Measurements from ENCODE around the gene SAMD4A. TPM values are rescaled to one million over a fixed set of nuclear protein-coding genes. Genes with fewer than 3 reads are reported as not detected.

Gene SAMD4A
- total RNA-seq, 1 donor from 2014 or later, result 66.0 TPM

GRCh38 chr14:54574528-54574927 is 7.6 kb downstream of the SAMD4A start:
- TF ChIP-seq CTCF (IDR thresholded peaks at IDR 0.05), result no peak
- H3K27me3 ChIP-seq, result no peaks in the 10 kb centered on the region
- no peak for DNase-seq (ENCODE audit: low spot score in 2 of 2)
- H3K4me3 ChIP-seq, result peak overlapping the region in 1 of 2 donors; percentile 25
- peak overlapping the region in 1 of 2 donors; percentile 56 for H3K27ac ChIP-seq
- H3K36me3 ChIP-seq, result peaks cover 0 to 8% of the 10 kb centered on the region in 2 donors
- peaks cover 0 to 4% of the 10 kb centered on the region in 2 donors for H3K9me3 ChIP-seq
- H3K4me1 ChIP-seq, result peaks cover 7 to 66% of the 10 kb centered on the region in 2 donors
- intact Hi-C loops (cut with DNase I), result no loop called here

GRCh38 chr14:54577494-54577893 is 10.6 kb downstream of the SAMD4A start:
- Histone ChIP-seq H3K27ac (peak overlapping the region; percentile 19 to 35), H3K27me3 (no peaks in the 10 kb centered on the region), H3K9me3 (peaks cover 0 to under 1% of the 10 kb centered on the region in 2 donors), H3K4me3 (no peak overlapping the region), H3K36me3 (peaks cover 0 to 8% of the 10 kb centered on the region in 2 donors), H3K4me1 (peaks cover 7 to 48% of the 10 kb centered on the region in 2 donors)
- no peak for TF ChIP-seq CTCF (IDR thresholded peaks at IDR 0.05)
- no peak for DNase-seq (ENCODE audit: low spot score in 2 of 2)
- intact Hi-C loops (cut with DNase I), result no loop called here

GRCh38 chr14:54577977-54578376 is 11.0 kb downstream of the SAMD4A start:
- no peaks in the 10 kb centered on the region for H3K27me3 ChIP-seq
- DNase-seq (ENCODE audit: low spot score in 2 of 2), result no peak
- H3K4me3 ChIP-seq, result no peak overlapping the region
- intact Hi-C loops (cut with DNase I), result no loop called here
- no peak for TF ChIP-seq CTCF (IDR thresholded peaks at IDR 0.05)
- no peaks in the 10 kb centered on the region for H3K9me3 ChIP-seq
- H3K27ac ChIP-seq, result peak overlapping the region; percentile 29 to 35
- H3K36me3 ChIP-seq, result peaks cover 0 to 7% of the 10 kb centered on the region in 2 donors
- H3K4me1 ChIP-seq, result peaks cover 7 to 48% of the 10 kb centered on the region in 2 donors

- intact Hi-C loops (cut with DNase I), result loop anchor here (2.0 kb wide), 1 partner anchor 31 kb away; no protein-coding TSS in a partner anchor
Measured at GRCh38 chr14:54579621-54580020, 12.7 kb downstream of the SAMD4A start.

GRCh38 chr14:54580933-54581332 is 14.0 kb downstream of the SAMD4A start:
- H3K9me3 ChIP-seq, result no peaks in the 10 kb centered on the region
- no peaks in the 10 kb centered on the region for H3K27me3 ChIP-seq
- H3K4me3 ChIP-seq, result no peak overlapping the region
- H3K36me3 ChIP-seq, result no peaks in the 10 kb centered on the region
- no peak for TF ChIP-seq CTCF (IDR thresholded peaks at IDR 0.05)
- no peak for DNase-seq (ENCODE audit: low spot score in 2 of 2)
- H3K4me1 ChIP-seq, result peaks cover 7 to 27% of the 10 kb centered on the region in 2 donors
- no peak overlapping the region for H3K27ac ChIP-seq
- intact Hi-C loops (cut with DNase I), result loop anchor here (2.0 kb wide), 1 partner anchor 30 kb away; no protein-coding TSS in a partner anchor

More at GRCh38 chr14:54579621-54580020, 12.7 kb downstream of the SAMD4A start:
- no peaks in the 10 kb centered on the region for H3K27me3 ChIP-seq
- H3K36me3 ChIP-seq, result no peaks in the 10 kb centered on the region
- H3K9me3 ChIP-seq, result no peaks in the 10 kb centered on the region
- H3K4me1 ChIP-seq, result peaks cover 7 to 35% of the 10 kb centered on the region in 2 donors
- no peak overlapping the region for H3K4me3 ChIP-seq
- DNase-seq (ENCODE audit: low spot score in 2 of 2), result no peak
- H3K27ac ChIP-seq, result no peak overlapping the region
- no peak for TF ChIP-seq CTCF (IDR thresholded peaks at IDR 0.05)

GRCh38 chr14:54582334-54582733 is 15.4 kb downstream of the SAMD4A start:
- H3K9me3 ChIP-seq, result no peaks in the 10 kb centered on the region
- DNase-seq (ENCODE audit: low spot score in 2 of 2), result no peak
- peaks cover 0 to 16% of the 10 kb centered on the region in 2 donors for H3K4me1 ChIP-seq
- H3K27me3 ChIP-seq, result no peaks in the 10 kb centered on the region
- intact Hi-C loops (cut with DNase I), result no loop called here
- no peak overlapping the region for H3K4me3 ChIP-seq
- no peak overlapping the region for H3K27ac ChIP-seq
- H3K36me3 ChIP-seq, result no peaks in the 10 kb centered on the region
- TF ChIP-seq CTCF (IDR thresholded peaks at IDR 0.05), result no peak
